ENCODE data around the gene SLU7. TPM values are rescaled to one million over a fixed set of nuclear protein-coding genes. Genes with fewer than 3 reads are reported as not detected.

Gene SLU7
- total RNA-seq, 2 experiments from 2014 or later: 63.5 to 64.6 TPM

DNA sequence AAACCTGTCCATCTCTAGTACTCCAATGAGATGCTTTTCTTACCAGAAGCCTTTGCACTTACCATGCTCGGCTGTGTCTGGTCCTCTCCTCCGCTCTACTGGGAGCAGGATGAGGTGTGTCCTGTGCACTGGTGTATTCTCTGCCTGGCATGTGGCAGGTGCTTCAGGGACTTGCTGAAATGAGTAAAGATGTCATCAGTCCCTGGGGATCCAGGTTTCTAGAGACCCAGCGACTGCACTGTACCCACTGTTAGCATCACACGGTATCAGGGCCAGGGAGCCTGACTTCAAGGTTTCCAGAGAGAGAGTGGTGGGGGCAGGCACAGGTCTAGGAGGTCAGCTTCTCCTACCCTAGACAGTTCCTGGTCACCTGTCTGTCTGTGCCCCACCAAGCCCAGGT lies 13.3 kb upstream of the SLU7 start:
- H3K27ac Mint-ChIP-seq: no peak overlapping the region
- peaks cover 26% of the 10 kb centered on the region for H3K36me3 Mint-ChIP-seq (ENCODE audit: low read depth)
- H3K9me3 Mint-ChIP-seq: no peaks in the 10 kb centered on the region
- no peak for DNase-seq
- H3K4me3 Mint-ChIP-seq: no peak overlapping the region
- POLR2A ChIA-PET: no interaction called here
- peaks cover 3% of the 10 kb centered on the region for H3K4me1 Mint-ChIP-seq
- CTCF ChIA-PET: no interaction called here
- H3K27me3 Mint-ChIP-seq: peaks cover 5% of the 10 kb centered on the region

DNA sequence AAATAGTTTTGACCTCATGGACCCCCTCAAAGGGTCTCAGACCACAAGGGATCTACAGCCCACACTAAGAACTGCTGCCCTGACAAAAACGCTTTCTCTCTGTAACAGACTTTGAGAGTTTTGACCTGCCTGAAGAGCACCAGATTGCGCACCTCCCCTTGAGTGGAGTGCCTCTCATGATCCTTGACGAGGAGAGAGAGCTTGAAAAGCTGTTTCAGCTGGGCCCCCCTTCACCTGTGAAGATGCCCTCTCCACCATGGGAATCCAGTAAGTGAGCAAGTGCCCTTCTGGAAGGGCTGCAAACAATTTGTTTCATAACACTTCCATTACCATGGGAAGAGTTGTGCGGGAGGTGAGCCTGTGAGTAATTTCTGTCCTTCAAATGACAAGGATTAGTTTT lies 8.7 kb upstream of the SLU7 start:
- Mint-ChIP-seq H3K36me3 (ENCODE audit: low read depth) (peaks cover 59% of the 10 kb centered on the region), H3K4me1 (peaks cover 31% of the 10 kb centered on the region), H3K27ac (no peak overlapping the region), H3K4me3 (no peak overlapping the region), H3K9me3 (no peaks in the 10 kb centered on the region), H3K27me3 (no peaks in the 10 kb centered on the region)
- no peak for DNase-seq
- POLR2A ChIA-PET: no interaction called here
- CTCF ChIA-PET: interaction anchor here (5.0 kb wide), 1 partner anchor 11 kb away, joined by 38 read pairs; no protein-coding TSS in a partner anchor

DNA sequence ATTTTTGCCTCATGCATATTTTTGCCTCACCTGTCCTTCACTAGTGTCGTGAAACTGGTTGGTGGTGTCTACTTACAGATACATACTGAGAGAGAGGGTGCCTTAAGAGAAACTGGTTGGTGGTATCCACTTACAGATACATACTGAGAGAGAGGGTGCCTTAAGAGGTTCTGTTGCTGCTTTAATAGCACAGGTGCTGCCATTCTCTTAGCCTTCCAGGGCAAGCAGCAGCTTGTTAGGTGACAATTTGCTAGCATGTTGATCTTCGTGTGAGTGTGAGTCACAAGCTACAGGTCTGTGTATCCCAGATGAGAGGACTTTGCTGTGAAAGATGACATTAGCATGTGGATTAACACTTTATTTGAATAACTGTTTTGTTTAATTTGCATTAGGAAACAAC lies 4.2 kb upstream of the SLU7 start:
- Mint-ChIP-seq H3K27me3 (no peaks in the 10 kb centered on the region), H3K4me1 (peaks cover 64% of the 10 kb centered on the region), H3K9me3 (no peaks in the 10 kb centered on the region), H3K4me3 (peak overlapping the region; percentile 92), H3K36me3 (ENCODE audit: low read depth) (peaks cover 46% of the 10 kb centered on the region), H3K27ac (peak overlapping the region; percentile 64)
- no peak for DNase-seq
- POLR2A ChIA-PET: no interaction called here
- CTCF ChIA-PET: interaction anchor here (5.4 kb wide), 1 partner anchor 16 kb away, joined by 52 read pairs; no protein-coding TSS in a partner anchor

DNA sequence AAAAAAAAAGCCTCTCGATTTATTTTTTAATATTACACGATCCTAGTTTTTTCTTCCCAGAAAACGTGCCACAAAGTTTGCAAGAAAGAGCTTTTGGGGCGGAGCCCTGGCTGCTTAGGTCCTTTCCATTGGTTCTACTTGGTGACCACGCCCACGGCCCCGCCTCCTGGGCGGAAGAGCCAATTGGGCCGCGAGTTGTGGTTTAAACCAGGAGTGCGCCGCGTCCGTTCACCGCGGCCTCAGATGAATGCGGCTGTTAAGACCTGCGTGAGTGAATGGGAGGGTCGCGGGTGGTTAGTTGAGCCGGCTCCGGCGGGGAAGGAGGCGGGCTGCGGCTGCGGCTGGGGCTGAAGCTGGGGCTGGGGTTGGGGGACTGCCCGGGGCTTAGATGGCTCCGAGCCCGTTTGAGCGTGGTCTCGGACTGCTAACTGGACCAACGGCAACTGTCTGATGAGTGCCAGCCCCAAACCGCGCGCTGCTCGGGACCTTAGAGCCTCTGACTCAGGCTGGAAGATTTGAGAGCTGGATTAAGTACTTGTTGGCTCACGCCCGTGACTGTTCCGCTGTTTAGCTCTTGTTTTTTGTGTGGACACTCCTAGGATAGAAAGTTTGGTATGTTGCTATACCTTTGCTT lies 2.9 kb upstream of the SLU7 start, which contains the start of gene PTTG1:
PTTG1 (plus strand) TSS at position 231 of the 634 bp plus-strand sequence. CDS start 458 bp downstream, outside the sequence.
- Mint-ChIP-seq H3K36me3 (ENCODE audit: low read depth) (peaks cover 38% of the 10 kb centered on the region), H3K27ac (peak within 1 kb of the TSS; percentile 94), H3K4me3 (peak within 1 kb of the TSS; percentile 92), H3K4me1 (peaks cover 72% of the 10 kb centered on the region), H3K9me3 (no peaks in the 10 kb centered on the region), H3K27me3 (no peaks in the 10 kb centered on the region)
- ChIA-PET POLR2A (no interaction called here), CTCF (interaction anchor here (0.6 to 5.4 kb wide), 3 partner anchors 17 to 1251 kb away, joined by 3 to 52 read pairs (median 4); no protein-coding TSS in a partner anchor)
- DNase-seq: peak; percentile 93

DNA sequence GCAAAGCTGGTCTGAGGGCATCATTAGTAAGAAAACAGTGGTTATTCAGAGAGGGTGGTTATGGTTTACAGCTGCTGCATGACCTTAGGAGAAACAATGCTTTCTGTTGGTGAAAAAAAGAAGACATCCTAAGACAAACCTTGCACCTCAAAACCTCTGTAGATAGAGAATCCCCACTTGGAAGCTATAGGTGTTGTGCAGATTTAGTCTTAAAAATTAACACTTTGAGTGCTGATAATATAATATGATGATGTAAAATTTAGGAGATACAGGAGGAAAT lies 1.4 kb upstream of the SLU7 start:
- Mint-ChIP-seq H3K27ac (peak overlapping the region; percentile 97), H3K27me3 (no peaks in the 10 kb centered on the region)

DNA sequence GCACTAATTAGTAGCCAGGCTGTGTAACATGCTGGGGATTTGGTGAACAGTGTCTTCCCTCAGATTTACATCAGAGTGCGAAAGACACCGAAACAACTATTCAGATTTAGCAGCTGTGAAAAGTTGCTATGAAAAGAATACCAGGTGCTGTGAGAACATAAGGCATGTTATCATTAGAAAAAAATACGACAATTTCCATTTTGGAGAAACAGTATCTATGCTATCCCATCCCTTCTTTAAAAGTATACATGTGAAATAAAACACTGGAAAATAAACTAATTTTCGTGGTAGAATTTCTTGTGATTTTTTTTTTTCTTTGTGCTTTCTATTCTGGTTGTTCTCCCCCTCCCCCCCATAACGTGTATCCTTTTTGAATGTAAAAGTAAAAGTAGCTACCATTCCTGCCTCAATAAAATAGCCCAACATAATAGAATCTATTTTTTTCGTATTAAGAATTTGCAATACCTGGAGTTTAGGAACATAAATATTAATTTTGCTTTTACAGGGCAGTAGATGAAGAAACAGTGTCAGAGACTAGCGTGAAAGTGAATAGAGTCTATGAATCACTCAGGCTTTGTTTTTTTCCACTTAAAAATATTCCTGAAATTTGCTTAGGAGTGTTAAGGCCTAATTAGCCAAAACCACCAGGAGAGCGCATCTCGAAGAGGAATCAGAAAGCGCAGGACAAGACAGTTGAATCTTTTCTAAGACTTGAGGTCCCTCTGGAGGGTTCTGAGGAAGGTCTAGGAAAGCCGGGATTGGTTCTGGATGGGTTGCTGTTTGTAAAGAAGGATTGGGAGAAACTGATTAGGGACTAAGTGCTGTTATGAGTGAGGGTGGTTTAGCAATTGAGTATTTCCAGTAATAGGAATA lies 813 bp upstream of the SLU7 start:
- no peak for DNase-seq
- Mint-ChIP-seq H3K27ac (peak overlapping the region; percentile 97), H3K9me3 (no peaks in the 10 kb centered on the region), H3K4me1 (peaks cover 73% of the 10 kb centered on the region), H3K27me3 (no peaks in the 10 kb centered on the region), H3K4me3 (peak overlapping the region; percentile 96), H3K36me3 (ENCODE audit: low read depth) (peaks cover 25% of the 10 kb centered on the region)
- POLR2A ChIA-PET: interaction anchor here (0.7 to 1.1 kb wide), 3 partner anchors 49 to 1247 kb away, joined by 3 to 6 read pairs (median 3); no protein-coding TSS in a partner anchor
- CTCF ChIA-PET: interaction anchor here (0.6 to 2.0 kb wide), 7 partner anchors 9 to 50 kb away, joined by 3 to 4 read pairs (median 4); no protein-coding TSS in a partner anchor

More for the DNA sequence above, 1.4 kb upstream of the SLU7 start:
- DNase-seq: no peak
- Mint-ChIP-seq H3K36me3 (ENCODE audit: low read depth) (peaks cover 29% of the 10 kb centered on the region), H3K4me1 (peaks cover 79% of the 10 kb centered on the region), H3K4me3 (peak overlapping the region; percentile 96), H3K9me3 (no peaks in the 10 kb centered on the region)
- ChIA-PET CTCF (interaction anchor here (0.8 to 5.4 kb wide), 2 partner anchors 10 to 19 kb away, joined by 3 to 52 read pairs; no protein-coding TSS in a partner anchor), POLR2A (no interaction called here)

DNA sequence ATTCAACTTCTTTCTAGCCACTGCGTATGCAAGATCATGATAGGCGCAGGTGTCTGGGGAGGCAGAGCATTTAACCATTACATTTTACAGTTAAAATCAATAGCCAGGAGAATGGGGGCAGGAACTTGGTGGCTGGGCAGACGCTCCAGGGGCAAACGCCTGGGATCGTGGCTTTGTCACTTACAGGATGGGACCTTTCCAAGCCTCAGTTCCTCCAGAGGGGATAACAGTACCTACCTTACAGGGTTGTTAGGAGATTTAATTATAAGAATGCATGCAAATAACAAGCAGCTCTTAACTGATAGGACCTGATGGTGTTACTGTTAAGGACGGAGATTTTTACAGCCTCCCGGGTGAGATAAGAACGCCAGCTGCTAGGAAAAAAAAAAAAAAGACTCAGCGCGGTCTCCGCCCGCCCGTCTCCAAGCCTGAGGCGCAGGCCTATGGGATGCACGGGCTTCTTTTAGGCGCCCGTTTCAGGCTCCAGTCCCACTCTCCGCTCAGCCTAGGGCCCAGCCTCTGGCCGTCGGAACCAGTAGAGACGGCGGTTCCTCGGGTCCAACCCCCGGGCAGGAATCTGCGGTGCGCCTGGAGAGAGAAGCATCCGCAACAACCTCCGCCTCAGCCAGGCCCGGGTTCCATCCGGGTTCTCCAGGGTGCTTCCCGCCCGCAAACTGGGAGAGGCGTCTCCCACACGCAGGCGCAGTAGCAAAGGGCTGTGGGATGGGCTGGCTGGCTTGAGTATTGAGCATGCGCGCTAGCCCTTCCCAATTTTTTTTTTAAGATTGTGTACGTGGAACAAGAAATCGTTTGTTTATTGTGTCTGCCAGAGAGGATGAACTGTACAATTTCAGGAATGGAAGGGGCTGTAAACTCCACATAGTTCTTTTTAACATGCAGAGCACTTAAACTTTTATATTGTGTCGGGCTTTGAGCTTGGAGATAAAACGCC lies 19.2 kb downstream of the SLU7 start, which contains the start of gene FAM200C:
FAM200C (minus strand) TSS at position 653 of the 952 bp plus-strand sequence. CDS start 4,564 bp downstream, outside the sequence.
- peak; percentile 74 for DNase-seq
- CTCF ChIA-PET: interaction anchor here (0.6 to 1.1 kb wide), 3 partner anchors 10 to 378 kb away, joined by 3 to 4 read pairs (median 3); no protein-coding TSS in a partner anchor
- Mint-ChIP-seq H3K36me3 (ENCODE audit: low read depth) (peaks cover 17% of the 10 kb centered on the region), H3K27ac (peak within 1 kb of the TSS; percentile 76), H3K9me3 (no peaks in the 10 kb centered on the region), H3K4me3 (peak within 1 kb of the TSS; percentile 79), H3K4me1 (peaks cover 20% of the 10 kb centered on the region), H3K27me3 (no peaks in the 10 kb centered on the region)
- POLR2A ChIA-PET: no interaction called here

DNA sequence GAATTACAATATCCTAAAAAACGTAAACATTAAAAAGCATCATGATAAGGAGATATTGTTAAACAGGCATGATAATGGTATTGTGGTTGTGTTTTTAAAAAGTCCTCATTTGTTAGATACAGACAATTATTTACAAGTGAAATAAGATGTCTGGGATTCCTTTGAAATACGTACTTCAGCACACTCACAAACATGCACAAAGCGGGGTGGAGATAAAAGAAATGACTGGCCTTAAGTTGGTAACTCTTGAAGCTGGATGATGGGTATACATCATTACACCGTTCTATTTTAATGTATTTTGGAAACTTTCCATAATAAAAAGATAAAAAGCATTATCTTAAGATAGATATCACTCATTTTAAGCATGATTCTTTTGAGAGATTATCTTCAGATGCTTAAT lies 20.1 kb downstream of the SLU7 start:
- peak overlapping the region; percentile 79 for H3K4me3 Mint-ChIP-seq
- no peak for DNase-seq
- H3K9me3 Mint-ChIP-seq: no peaks in the 10 kb centered on the region
- H3K27me3 Mint-ChIP-seq: no peaks in the 10 kb centered on the region
- H3K4me1 Mint-ChIP-seq: peaks cover 20% of the 10 kb centered on the region
- no peak overlapping the region for H3K27ac Mint-ChIP-seq
- CTCF ChIA-PET: interaction anchor here (1.1 kb wide), 1 partner anchor 377 kb away, joined by 4 read pairs; no protein-coding TSS in a partner anchor
- peaks cover 10% of the 10 kb centered on the region for H3K36me3 Mint-ChIP-seq (ENCODE audit: low read depth)
- POLR2A ChIA-PET: no interaction called here

DNA sequence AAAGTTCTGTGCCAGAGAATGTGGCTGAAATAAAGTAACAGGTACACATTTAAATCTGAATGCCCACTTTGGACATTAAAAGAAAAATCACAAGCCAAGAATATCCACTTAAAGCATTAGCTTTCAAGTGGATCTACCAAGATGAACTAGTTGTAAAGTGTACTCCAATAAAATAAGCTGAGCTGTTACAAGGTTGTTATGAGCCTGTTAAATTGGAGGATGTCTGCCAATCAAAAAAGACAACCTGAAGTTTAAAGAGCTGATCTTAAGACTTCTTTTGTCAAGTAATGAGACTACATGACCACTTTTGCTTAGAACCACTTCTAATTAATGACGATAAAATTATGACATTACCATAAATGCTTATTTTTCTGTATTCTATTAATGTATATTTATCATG lies 21.4 kb downstream of the SLU7 start:
- Mint-ChIP-seq H3K4me1 (peaks cover 20% of the 10 kb centered on the region), H3K9me3 (no peaks in the 10 kb centered on the region), H3K27ac (no peak overlapping the region), H3K36me3 (ENCODE audit: low read depth) (peaks cover 2% of the 10 kb centered on the region), H3K27me3 (no peaks in the 10 kb centered on the region), H3K4me3 (no peak overlapping the region)
- ChIA-PET POLR2A (interaction anchor here (0.7 kb wide), 1 partner anchor 129 kb away, joined by 3 read pairs; no protein-coding TSS in a partner anchor), CTCF (interaction anchor here (0.5 to 0.6 kb wide), 2 partner anchors 15 to 22 kb away, joined by 3 to 4 read pairs; no protein-coding TSS in a partner anchor)
- DNase-seq: no peak

DNA sequence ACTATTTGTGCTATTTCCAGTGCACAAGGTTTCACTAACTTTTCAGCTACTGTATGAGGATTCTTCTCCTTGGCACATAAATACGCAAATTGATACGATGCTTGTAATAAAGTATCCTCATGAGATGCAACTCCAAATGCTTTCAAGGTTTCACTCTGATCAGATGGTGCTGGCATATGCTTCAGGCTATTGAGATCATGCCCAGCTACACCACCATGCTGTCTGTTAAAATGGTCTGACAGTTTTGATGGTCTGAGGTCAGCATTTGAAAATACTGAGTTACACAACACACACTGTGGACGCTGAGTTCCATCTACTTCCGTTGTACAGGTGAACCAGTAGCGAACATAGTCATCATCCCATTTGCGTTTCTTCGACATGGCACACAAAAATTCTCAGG lies 23.8 kb downstream of the SLU7 start:
- Mint-ChIP-seq H3K27me3 (no peaks in the 10 kb centered on the region), H3K4me1 (peaks cover 14% of the 10 kb centered on the region), H3K4me3 (no peak overlapping the region), H3K9me3 (no peaks in the 10 kb centered on the region), H3K36me3 (ENCODE audit: low read depth) (no peaks in the 10 kb centered on the region), H3K27ac (no peak overlapping the region)
- no peak for DNase-seq
- ChIA-PET CTCF (no interaction called here), POLR2A (no interaction called here)

DNA sequence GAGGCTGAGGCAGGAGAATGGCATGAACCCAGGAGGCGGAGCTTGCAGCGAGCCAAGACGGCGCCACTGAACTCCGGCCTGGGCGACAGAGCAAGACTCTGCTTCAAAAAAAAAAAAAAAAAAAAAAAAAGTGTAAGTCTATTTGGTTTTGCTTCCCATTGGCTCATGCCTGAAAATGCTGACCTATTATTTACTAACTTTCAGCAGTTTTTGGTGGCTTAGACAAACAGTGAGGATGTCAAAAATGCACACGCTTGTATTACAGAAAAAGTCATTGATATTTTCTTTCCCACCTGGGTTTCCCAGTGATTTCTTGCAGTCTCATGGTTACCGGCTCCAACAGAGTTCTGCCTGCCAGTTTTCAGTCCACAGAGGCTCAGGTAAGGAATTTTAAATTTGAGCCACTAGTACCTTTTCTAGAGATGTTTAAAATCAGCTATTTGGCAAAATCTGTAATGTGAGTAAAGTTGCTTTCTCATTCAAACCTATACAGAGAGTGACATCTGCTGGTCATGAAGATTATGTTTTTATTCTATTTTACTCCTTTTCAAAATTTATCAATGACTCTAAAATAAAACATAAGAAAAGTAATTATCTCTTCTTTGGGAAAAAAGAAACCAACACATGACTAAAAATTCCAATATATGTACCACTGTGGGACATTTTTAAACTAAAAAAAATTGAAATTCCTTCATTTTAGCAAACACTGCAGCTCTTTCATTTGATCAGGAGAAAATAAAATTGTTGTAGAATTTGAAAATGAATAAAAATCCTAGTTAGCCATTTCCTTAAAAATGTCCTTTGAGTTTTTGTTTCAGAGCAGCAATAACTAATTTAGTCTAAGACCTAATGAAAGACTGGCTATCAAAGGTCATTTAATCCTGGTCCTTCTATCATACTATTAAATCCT lies 27.8 kb downstream of the SLU7 start:
- no peaks in the 10 kb centered on the region for H3K36me3 Mint-ChIP-seq (ENCODE audit: low read depth)
- no peak overlapping the region for H3K27ac Mint-ChIP-seq
- CTCF ChIA-PET: interaction anchor here (0.6 to 2.1 kb wide), 6 partner anchors 11 to 369 kb away, joined by 3 to 7 read pairs (median 3); no protein-coding TSS in a partner anchor
- H3K4me3 Mint-ChIP-seq: no peak overlapping the region
- POLR2A ChIA-PET: no interaction called here
- H3K4me1 Mint-ChIP-seq: no peaks in the 10 kb centered on the region
- peaks cover 6% of the 10 kb centered on the region for H3K27me3 Mint-ChIP-seq
- no peak for DNase-seq
- peaks cover 11% of the 10 kb centered on the region for H3K9me3 Mint-ChIP-seq
